Measurements from ENCODE around the gene BAHCC1. TPM values are rescaled to one million over a fixed set of nuclear protein-coding genes. Genes with fewer than 3 reads are reported as not detected.

Gene BAHCC1
- polyA plus RNA-seq, 1 donor from 2014 or later = 14.2 TPM

- TF ChIP-seq CTCF (IDR thresholded peaks at IDR 0.05; ENCODE audit: poor library complexity, severe bottlenecking) (no peak), TAF1 (IDR thresholded peaks at IDR 0.05; ENCODE audit: low read depth) (no peak), EZH2 (IDR thresholded peaks at IDR 0.05; ENCODE audit: borderline replicate concordance, insufficient read depth, low read length, poor library complexity, severe bottlenecking) (no peak), REST (IDR thresholded peaks at IDR 0.05; ENCODE audit: borderline replicate concordance) (no peak), EP300 (conservative IDR thresholded peaks at IDR 0.05; ENCODE audit: poor library complexity, severe bottlenecking) (no peak), MXI1 (conservative IDR thresholded peaks at IDR 0.05; ENCODE audit: poor library complexity, severe bottlenecking) (no peak), SMC3 (conservative IDR thresholded peaks at IDR 0.05; ENCODE audit: poor library complexity) (no peak), POLR2AphosphoS5 (IDR thresholded peaks at IDR 0.05) (no peak), RAD21 (conservative IDR thresholded peaks at IDR 0.05) (no peak)
Observed at GRCh38 chr17:81476097-81476496, 80.8 kb downstream of the BAHCC1 start.

GRCh38 chr17:81476635-81477034 lies 81.4 kb downstream of the BAHCC1 start:
- Histone ChIP-seq H3K4me2 (ENCODE audit: low read length) (no peak overlapping the region), H3K27me3 (ENCODE audit: insufficient read depth, low read depth, low read length) (no peaks in the 10 kb centered on the region), H3K9me2 (ENCODE audit: insufficient read depth, low read length) (no peaks in the 10 kb centered on the region), H3K9ac (ENCODE audit: low read length) (no peak overlapping the region), H3K27ac (ENCODE audit: low read length) (no peak overlapping the region), H3F3A (ENCODE audit: insufficient read depth, low read length, poor library complexity, severe bottlenecking) (no peaks in the 10 kb centered on the region), H3K9me3 (ENCODE audit: low read length) (no peaks in the 10 kb centered on the region), H3K36me3 (ENCODE audit: insufficient read depth, low read length) (no peaks in the 10 kb centered on the region), H3K4me3 (ENCODE audit: low read length) (no peak overlapping the region), H2AFZ (ENCODE audit: low read depth, low read length) (no peak overlapping the region), H3K79me2 (replicated peaks; ENCODE audit: insufficient read depth, low read length) (peaks cover under 1% of the 10 kb centered on the region), H4K20me1 (ENCODE audit: insufficient read depth) (no peaks in the 10 kb centered on the region)
- TF ChIP-seq REST (IDR thresholded peaks at IDR 0.05; ENCODE audit: borderline replicate concordance) (no peak), EP300 (conservative IDR thresholded peaks at IDR 0.05; ENCODE audit: poor library complexity, severe bottlenecking) (no peak), RAD21 (conservative IDR thresholded peaks at IDR 0.05) (no peak), MXI1 (conservative IDR thresholded peaks at IDR 0.05; ENCODE audit: poor library complexity, severe bottlenecking) (no peak), EZH2 (IDR thresholded peaks at IDR 0.05; ENCODE audit: borderline replicate concordance, insufficient read depth, low read length, poor library complexity, severe bottlenecking) (no peak), TAF1 (IDR thresholded peaks at IDR 0.05; ENCODE audit: low read depth) (no peak), SMC3 (conservative IDR thresholded peaks at IDR 0.05; ENCODE audit: poor library complexity) (no peak), POLR2AphosphoS5 (IDR thresholded peaks at IDR 0.05) (no peak), CTCF (IDR thresholded peaks at IDR 0.05; ENCODE audit: poor library complexity, severe bottlenecking) (no peak)

More at GRCh38 chr17:81476097-81476496, 80.8 kb downstream of the BAHCC1 start:
- no peak overlapping the region for H3K9ac ChIP-seq (ENCODE audit: low read length)
- no peak overlapping the region for H3K4me2 ChIP-seq (ENCODE audit: low read length)
- H3K4me3 ChIP-seq (ENCODE audit: low read length) = no peak overlapping the region
- no peaks in the 10 kb centered on the region for H4K20me1 ChIP-seq (ENCODE audit: insufficient read depth)
- no peaks in the 10 kb centered on the region for H3K36me3 ChIP-seq (ENCODE audit: insufficient read depth, low read length)
- H3K9me2 ChIP-seq (ENCODE audit: insufficient read depth, low read length) = no peaks in the 10 kb centered on the region
- H3F3A ChIP-seq (ENCODE audit: insufficient read depth, low read length, poor library complexity, severe bottlenecking) = no peaks in the 10 kb centered on the region
- no peaks in the 10 kb centered on the region for H3K9me3 ChIP-seq (ENCODE audit: low read length)
- H3K27me3 ChIP-seq (ENCODE audit: insufficient read depth, low read depth, low read length) = no peaks in the 10 kb centered on the region
- H2AFZ ChIP-seq (ENCODE audit: low read depth, low read length) = no peak overlapping the region
- no peak overlapping the region for H3K27ac ChIP-seq (ENCODE audit: low read length)
- H3K79me2 ChIP-seq (replicated peaks; ENCODE audit: insufficient read depth, low read length) = no peaks in the 10 kb centered on the region
